Epithelial cell of esophagus (primary cell): Measurements from ENCODE around the gene PPFIA3.

ENCODE experiments used
- DNase-seq: peaks from one replicate; pipeline ENCODE4 v3.0.0; 2010; ENCODE audit warnings: low read depth
- H3K4me3 ChIP-seq: 2 replicates; pipeline ENCODE4 v1.5.1; 2011; ENCODE audit warnings: mild to moderate bottlenecking, low read length, control low read depth
- TF ChIP-seq, protein P1 (sequence below): IDR thresholded peaks from 2 replicates; pipeline ENCODE4 v1.5.1; 2011; ENCODE audit warnings: low read depth, mild to moderate bottlenecking, low read length, control low read depth, inconsistent platforms; ENCODE audit not compliant: insufficient read depth; ENCODE audit errors: missing control alignments

Gene PPFIA3

GRCh38 chr19:49092686-49093085, 26.7 kb upstream of the PPFIA3 start:
- TF ChIP-seq, protein P1, sequence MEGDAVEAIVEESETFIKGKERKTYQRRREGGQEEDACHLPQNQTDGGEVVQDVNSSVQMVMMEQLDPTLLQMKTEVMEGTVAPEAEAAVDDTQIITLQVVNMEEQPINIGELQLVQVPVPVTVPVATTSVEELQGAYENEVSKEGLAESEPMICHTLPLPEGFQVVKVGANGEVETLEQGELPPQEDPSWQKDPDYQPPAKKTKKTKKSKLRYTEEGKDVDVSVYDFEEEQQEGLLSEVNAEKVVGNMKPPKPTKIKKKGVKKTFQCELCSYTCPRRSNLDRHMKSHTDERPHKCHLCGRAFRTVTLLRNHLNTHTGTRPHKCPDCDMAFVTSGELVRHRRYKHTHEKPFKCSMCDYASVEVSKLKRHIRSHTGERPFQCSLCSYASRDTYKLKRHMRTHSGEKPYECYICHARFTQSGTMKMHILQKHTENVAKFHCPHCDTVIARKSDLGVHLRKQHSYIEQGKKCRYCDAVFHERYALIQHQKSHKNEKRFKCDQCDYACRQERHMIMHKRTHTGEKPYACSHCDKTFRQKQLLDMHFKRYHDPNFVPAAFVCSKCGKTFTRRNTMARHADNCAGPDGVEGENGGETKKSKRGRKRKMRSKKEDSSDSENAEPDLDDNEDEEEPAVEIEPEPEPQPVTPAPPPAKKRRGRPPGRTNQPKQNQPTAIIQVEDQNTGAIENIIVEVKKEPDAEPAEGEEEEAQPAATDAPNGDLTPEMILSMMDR: no peak
- no peak for DNase-seq
- no peak overlapping the region for H3K4me3 ChIP-seq

- no peak overlapping the region for H3K4me3 ChIP-seq
- TF ChIP-seq, protein P1: no peak
- no peak for DNase-seq
Observed at GRCh38 chr19:49094505-49095482, 24.6 kb upstream of the PPFIA3 start.

DNA sequence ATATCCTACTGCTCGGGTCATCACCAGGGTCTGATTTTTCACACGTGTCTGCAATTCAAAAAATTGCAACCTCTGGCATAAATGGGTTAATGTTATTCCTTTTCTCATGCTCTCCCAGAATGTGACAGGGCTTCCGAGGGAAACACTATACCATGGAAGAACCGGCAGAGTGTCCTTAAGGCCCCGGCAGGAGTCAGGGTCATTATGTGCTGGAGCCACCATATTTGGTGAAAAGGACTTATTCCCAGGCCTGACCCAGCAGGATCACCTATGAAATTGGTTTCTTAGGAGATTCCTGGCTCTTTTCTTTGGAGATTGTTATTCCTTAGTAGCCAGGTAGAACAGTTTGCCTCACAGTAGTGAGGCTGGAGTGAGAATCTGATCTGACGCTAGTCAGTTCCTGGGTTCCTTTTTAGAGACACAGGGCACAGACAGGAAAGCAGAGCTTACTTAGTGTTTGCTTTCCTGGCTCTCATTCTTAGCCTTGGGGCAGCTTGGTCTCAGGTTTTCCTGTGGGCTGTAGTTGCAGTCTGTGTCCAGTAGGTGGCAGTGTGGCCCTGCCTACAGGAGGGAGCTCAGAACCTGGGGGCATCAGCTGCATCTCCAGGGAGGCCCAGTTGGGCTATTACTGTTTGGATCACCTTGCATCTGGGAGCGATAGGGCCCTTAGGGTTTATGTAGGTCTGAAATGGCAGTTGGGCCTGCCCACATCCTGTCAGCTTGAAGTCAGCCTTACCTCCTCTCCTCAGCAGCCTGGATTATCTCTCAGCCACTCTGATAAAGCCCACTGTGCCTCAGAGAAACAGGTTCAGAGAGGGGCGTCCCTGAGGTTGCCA, 21.7 kb upstream of the PPFIA3 start:
- H3K4me3 ChIP-seq: no peak overlapping the region
- peak; percentile 84 for DNase-seq
- TF ChIP-seq, protein P1: peak; percentile 99

DNA sequence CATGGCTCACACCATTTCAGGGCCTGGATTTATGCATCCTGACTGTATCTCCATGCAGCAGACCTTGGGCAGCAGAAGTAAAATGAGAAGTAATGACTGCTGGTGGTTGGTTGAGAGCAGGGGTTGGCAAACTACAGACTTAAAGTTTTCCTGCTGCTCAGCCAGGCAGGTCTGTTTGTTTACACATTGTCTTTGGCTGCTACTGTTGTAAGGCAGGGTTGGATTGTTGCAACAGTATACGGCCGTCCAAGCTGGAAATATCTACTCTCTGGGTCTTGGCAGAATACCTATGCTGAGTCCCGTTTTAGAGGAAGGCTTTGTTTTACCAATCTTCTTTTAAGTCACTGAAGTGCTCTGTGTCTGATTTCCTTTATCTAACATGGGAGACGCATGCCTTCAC, 20.5 kb upstream of the PPFIA3 start:
- DNase-seq: no peak

GRCh38 chr19:49101160-49101559, 18.2 kb upstream of the PPFIA3 start:
- no peak for DNase-seq

More for the DNA sequence above, 20.5 kb upstream of the PPFIA3 start:
- no peak overlapping the region for H3K4me3 ChIP-seq
- TF ChIP-seq, protein P1: no peak

DNA sequence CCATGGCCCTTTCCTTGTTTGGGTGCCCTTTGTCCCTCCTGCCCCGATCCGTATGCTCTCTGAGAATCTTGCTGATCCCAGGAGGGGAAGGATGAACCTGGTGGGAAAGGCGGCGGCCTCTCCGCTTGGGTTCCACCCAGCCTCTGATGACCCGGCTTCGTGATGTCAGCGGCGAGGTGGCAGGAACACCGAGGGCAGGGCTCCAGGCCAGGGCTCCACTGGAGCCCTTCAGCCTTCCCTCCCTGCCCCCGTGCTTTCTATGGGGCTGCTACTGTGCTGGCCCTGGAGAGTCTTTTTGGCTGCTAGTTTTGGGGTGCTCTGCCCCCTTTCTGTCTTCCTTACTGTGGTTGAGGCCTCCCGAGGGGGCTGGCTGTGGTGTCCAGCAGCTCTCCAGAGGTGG, 17.0 kb upstream of the PPFIA3 start:
- no peak overlapping the region for H3K4me3 ChIP-seq
- TF ChIP-seq, protein P1: no peak
- no peak for DNase-seq

More at GRCh38 chr19:49101160-49101559, 18.2 kb upstream of the PPFIA3 start:
- TF ChIP-seq, protein P1: no peak
- H3K4me3 ChIP-seq: no peak overlapping the region
